Activated CD4-positive, alpha-beta T cell treated with anti-CD3 and anti-CD28 coated beads, Interleukin-10, Interleukin-2, amounts not matched to agents 100 ng/mL and 50 ng/mL, durations not matched to agents 16 hours and 8 hours (primary cell): ENCODE measurements around the gene GABRG3.
"Not testable (repeated sequence)": the region's sequence is repeated elsewhere in the genome, so short reads cannot be mapped to it uniquely, and the experiment has no call there.

Experiments used
- DNase-seq: peaks from one replicate; pipeline ENCODE4 v3.0.0-alpha.2; 2020

Gene GABRG3

DNA sequence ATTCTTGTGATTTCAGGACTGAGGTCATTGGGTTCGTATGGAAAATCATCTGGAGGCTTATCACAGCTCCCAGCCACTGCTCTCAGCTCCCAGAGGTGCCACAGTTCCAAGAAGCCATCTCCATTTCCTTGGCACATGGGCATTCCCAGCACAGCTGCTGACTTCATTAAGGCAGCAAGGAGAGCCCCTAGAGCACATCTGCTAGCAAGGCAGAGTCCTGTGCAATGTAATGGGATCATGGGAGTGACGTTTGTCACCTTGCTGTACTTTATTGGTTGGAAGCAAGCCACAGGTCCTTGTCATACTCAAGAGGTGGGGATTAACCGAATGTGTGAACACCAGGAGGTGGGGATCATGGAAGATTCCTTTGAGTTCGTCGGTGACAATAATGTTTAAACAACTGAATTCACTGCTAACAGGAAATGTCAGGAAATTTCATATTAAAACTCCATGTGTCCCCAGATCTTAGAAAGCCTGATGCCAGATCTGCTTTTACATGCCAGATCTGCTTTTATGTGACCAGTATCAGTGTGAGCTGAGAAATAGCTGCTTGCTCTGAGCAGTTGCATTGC is 148.8 kb downstream of the GABRG3 start:
- DNase-seq, result no peak

DNA sequence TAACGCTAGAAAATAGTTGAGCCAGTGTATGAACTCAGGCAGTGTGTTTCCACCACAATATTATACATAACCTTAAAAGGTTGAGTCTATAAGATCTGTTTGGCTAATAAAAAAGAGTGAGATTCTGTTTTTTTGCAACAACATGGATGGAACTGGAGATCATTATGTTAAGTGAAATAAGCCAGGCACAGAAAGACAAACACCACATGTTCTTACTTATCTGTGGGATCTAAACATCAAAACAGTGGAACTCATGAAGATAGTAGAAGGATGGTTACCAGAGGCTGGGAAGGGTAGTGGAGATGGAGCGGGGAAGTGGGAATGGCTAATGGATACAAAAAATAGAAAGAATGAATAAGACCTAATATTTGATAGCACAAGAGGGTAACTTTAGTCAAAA is 150.7 kb downstream of the GABRG3 start:
- no peak for DNase-seq

DNA sequence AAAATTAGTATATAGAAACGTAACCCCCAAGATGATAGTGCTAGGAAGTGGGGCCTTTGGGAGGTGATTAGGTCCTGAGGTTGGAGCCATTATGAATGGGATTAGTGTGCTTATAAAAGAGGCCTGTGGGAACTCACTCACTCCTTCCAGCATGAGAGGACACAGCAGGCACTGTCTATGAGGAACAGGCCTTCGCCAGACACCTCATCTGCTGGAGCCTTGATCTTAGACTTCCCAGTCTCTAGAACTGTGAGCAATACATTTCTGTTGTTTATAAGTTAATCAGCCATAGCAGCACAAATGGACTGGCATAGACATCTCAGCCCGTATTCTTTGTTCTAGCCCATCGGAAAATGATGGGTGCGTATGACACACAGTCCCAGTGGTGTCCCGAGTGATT is 152.3 kb downstream of the GABRG3 start:
- no peak for DNase-seq

DNA sequence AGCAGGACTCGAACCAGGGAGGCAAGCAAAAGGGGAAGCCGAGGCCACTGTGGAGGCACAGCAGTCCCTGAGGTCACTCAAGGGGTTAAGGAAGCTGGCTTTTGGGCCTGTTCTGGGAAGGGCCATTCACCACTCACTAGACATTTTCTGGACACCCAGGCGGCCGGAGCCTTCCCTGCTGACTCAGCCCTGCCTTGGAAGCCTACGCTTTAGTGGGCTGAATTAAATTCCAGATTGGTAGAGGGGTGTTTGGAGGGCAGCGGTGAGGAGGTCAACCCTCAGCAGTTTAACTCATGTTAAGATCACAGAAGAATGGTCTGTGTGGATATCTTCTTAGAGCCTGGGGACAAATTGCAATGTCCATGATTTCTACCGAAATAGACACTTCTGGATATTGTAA is 152.8 kb downstream of the GABRG3 start:
- DNase-seq, result no peak

DNA sequence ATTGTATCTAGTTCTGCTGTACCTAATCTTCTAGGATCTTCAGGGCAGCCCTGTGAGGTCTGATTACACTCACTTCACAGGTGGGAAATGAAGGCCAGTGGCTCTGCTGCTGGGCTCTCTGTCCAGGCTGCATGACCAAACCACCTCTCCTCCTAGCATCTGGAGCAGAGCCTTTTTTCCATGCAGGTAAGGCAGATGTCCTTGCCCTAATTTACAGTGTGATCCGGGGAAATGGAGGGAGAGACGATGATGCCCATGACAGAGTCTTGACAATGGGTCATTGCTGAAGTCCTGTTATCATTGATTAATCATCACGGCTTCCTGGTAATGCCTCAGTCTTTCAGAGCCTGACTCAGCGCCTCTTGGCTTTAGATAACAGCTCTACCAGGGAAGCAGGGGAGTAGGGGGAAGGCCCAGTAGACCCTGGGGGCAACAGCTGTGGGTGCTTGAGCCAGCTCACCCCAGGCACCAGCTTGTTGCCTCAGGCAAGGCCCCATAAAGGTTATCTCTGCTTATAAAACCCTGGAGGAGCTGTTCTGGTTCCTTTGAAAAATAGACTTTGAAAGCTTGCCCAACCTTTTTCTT is 153.4 kb downstream of the GABRG3 start:
- DNase-seq, result no peak

DNA sequence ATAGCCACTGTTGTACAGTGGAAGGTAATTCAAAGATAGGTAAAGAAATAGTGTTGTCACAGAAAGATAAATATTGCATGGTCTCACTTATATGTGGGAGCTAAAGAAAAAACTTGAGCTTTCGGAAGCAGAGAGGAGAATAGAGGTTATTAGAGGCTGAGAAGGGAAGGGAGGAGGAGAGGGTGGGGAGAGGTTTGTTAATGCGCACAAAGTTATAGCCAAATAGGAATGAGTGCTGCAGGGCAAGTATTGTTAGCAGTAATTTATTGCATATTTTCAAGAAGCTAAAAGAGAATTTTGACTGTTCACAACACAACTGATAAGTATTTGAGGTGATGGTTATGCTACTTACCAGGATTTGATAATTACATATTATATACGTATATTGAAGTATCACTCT is 154.2 kb downstream of the GABRG3 start:
- no peak for DNase-seq

DNA sequence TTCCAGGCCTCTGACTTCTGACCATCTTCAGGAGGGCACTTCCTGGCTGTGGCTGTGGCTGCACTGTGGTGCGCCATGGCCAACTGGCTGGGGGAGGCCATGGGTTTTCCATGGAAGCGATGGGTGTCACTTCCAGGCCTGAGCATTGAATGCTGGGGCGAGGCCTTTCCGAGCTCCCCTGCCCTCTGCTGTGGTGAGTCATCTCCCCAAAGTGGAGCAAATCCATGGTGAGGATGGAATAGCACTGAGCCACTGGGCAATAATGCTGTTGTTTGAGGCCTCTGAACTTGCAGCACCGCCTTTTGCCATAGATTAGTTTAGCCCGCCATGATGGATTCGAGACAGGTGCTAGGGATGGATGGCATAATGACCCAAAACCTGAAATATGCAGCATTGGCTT is 155.5 kb downstream of the GABRG3 start:
- no peak for DNase-seq

DNA sequence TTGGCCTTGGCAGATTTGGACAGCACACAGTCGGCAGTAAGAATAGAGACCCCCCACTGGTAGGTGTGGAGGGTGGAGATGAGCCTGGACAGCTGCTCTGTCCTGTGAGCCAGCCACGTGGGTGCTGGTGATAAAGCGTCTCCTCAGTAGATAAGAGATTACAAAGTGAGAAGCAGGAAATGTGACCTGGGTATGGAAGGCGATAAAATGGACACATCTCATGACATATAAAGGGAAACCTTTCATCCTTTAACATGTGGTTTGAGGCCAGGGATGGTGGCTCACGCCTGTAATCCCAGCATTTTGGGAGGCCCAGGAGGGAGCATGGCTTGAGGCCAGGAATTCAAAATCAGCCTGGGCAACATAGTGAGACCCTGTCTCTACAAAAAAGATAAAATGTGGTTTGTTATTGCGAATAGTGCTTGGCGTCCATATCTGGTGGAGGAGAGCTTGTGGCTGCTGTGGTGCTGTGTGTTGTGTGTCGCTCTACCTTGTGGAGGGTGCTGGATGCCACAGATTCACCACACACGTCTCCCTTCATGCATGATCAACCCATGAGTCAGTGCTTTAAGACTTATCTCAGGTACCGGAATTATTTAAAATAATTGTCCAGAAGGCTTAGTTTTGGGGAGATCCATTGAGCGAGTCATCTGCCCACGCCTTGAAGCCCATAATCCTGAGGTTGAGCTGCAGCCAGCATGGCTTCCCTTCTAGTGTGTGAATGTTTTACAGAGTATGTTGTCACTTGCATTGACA is 157.0 kb downstream of the GABRG3 start:
- DNase-seq, result no peak

DNA sequence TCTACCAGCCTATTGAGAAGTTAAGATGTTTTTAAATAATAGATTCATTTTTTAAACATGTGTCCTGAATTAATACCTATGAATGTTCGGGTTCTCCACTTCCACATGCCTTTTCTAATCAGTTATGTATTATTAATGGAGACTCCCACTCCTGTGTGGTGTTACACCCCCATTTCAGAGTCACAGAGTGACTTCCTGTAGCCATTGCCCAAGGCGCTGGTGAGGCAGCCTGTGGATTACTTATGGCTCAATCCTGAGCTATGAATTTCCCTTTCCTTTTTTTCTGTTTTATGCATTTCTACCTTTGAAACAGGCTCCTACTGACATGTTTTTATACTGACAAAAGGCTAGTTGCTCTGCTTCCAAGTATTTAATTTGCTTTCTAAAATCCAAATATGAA is 162.3 kb downstream of the GABRG3 start:
- DNase-seq, result no peak

DNA sequence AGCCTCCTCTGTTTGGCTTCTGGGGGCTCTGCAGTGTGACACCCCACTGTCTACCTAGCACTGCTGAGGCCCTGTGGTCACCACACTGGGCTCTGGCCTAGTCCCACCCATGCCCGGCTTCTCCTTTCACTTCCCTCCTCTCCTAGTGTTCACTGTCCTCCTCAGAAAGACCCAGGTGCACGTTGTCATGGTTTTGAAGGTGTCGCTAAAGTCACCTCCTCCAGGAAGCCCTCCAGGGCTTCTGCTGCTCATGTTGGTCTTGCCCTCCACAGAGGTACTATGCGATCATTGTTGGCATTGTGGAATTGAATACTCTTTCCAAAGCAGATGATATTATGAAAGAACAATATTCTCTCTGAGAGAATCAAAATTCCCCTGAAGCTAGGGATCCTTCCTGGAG is 163.5 kb downstream of the GABRG3 start:
- DNase-seq, result no peak

DNA sequence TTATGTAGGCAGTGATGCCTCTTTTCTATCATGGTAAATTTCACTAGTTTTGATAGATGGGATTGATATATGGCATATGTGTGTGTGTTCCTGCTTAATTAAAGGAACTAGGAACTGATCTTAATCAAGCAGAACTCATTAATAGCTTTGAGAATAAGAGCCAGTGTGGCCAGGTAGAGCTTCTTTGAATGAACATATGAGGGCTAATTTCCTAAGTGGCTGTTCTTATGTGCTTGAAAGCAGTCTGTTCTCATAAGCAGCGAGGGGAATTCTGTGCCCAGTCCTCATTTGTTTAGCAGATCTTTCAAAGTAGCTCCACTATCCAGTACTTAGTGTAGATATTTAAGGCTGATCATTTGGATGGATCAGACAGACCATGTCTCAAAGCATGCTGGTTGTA is 164.2 kb downstream of the GABRG3 start:
- DNase-seq, result no peak

DNA sequence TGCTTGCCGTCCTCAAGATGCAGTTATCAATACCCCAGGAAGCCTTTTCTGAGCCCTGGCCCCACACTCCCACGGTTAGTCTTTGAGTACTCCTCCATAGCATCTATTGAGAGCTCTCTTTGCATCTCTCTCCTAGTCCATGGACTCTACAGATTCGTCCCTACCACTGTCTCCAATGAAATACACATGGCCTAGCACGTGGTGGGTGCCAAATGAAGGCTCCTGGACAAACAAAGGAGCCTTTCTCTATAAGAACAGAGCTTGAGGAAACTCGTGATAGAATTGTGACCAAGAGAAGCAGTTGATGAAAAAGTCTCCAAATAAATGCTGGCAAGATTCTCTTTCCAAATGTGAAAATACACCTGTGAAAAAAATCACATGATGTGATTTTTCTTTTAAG is 166.1 kb downstream of the GABRG3 start:
- DNase-seq, result no peak

DNA sequence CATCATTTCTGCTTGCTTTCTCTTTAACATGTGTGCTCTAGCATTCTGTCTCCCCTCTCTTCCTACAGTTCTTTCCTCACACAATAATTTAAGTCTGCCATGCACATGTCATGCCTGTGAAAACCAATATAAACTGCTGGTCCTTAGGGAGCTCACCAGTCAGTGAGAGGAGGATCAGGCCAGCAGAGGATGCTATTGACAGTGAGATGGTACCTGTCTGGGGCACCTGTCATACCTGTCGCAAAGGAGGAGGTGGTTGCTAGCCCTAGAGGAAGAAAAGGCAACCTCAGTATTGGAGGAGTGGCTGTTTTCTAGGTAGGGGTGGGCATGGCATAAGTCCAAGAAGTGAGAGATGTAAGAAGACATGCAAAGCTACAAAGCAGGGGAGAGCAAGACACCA is 194.6 kb downstream of the GABRG3 start:
- no peak for DNase-seq

DNA sequence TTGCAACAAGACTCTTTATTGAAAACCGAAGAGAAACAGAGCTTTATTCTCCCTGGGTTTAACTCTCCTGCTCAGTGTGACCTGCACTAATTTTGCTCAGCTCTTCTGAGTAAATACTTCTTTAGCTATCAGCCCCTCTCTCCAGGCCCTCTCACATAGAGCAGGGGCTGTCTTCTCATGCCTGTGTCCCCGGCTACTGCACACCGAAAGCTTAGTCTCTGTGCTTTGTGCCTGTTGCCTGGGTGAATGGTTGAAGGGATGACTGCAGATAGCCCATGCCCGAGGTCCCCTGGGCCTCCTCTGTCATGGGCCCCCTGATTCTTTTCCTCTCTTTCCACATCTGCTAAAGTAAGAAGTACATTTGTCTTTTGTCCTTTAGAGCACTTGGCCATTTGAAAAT is 195.9 kb downstream of the GABRG3 start:
- no peak for DNase-seq

DNA sequence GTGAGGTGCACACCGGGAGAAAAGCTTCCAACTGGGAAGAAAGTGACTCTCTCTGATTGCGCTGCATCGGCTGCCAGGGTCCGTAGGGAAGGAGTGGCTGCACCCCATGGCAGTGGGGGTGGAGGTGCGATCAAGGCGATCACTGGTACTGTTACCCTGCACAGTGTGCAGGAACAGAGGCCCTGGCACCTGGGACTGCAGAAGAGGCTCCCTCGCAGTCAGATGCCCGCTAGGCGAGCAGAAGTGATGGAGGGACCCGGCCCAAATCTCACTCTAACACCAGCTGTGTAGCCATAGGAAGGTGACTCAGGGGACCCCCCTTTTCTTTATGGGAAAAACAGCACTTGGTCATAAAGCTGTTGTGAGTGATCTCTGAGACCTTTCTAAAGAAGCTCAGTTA is 196.8 kb downstream of the GABRG3 start:
- no peak for DNase-seq

DNA sequence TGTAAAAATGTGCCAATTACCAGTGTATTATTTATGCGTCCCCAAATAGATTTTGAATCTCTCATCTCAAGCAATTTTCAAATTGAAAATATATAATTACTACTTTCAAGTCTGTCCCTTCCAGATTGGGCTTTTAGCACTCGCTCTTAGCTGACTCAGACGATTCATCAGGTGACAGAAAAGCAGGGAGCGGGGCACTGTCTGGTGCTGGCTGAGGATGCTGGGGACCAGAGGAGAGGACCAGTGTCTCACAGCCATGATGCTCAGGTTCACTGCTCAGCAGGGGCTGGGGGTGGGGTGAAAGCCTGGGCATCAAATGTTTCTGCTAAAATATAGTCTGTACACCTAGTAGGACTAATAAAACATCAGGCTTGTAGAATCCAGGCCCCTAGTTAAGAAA is 199.9 kb downstream of the GABRG3 start:
- no peak for DNase-seq

DNA sequence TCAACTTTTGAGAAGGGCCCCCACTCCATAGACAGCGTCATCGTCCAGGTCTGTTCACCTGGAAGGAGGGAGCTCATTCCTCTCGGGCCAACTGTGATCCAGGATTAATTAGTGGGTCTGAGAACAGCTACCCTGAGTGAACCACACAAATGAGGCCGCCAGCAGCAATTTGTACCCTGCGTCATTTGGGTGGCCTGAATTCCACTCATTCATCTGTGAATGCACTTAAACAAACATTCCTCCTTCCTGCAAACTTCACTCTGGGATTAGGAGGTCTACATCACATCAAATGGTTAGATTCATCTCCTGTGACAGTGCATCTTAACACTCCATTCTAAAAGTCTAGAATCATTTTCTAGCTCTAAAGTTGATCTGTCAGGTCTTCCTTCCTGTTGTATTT is 201.8 kb downstream of the GABRG3 start:
- DNase-seq, result no peak

DNA sequence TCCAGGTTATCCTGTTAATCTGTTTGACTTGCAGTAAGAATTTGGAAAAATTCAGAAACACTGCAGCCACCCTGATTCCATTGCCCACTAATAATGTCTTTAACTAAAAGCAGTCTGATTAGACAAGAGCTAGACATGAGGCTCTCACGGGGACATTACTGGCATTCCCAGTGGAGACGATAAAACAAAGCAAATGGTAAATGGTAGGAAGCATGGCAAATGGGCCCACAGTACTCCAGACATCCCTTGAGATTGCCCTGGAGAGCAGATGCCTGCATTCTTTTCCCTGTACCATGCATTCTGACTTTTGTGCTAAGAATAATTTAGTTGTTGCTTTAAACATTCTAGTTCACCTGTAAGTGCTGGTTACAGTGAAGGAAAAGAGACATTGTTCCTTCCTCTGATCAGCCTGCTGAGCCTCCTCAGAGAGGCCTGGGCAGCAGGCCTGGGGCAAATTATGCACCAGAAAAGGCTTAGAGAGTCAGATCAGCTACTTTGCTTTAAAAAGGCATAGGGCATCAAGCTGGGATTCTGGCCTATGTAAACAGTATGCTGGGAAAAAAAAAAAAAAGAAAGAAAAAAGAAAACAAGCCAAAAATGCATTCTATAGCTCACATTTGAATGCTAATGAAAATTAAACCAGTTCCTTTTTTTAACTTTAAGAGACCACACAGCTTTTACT is 204.6 kb downstream of the GABRG3 start:
- DNase-seq, result no peak

DNA sequence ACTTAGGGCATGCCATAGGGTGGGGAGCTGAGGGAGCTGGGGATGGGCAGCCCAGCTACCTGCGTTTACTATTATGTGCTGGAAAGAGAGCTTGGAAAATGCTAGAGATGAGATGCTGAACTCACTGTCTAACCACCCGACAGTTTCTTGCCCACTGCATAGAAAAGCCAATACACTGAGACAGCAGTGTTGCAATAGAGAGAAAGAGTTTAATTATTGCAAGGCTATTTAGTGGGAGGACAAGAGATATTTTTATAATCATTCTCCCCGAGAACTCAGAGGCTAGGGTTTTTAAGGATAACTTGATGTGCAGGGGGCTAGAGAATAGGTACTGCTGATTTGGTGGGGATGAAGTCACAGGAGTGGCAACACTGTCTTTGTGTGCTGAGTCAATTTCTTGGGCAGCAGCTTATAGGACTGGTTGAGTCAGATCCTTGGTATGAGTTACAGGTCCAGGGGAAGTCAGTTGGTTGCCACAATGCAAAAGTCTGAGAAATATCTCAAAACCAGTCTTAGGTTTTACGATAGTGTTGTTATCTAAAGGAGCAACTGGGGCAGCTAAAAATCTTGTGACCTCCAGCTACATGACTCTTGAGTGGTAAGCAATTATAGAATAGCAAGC is 205.9 kb downstream of the GABRG3 start:
- DNase-seq, result no peak

DNA sequence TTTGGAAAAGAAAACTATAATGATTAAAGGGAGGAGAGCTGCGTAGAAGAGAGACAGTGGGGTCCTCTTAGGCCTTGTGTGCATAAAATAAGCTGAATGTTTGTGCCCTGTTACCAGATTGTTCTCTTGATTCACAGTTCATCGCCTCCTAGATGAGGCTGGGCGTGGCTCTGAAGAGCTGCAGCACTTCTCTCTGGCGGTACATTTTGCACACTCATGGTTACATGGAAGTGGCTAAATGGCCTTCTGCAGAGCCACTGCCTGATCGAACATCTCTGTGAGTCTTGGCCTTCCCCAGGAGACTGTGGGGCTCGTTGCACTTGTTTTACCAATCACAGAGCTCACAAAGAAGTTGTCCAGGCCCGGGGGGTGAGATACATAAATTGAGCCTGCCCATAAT is 208.8 kb downstream of the GABRG3 start:
- DNase-seq, result no peak

DNA sequence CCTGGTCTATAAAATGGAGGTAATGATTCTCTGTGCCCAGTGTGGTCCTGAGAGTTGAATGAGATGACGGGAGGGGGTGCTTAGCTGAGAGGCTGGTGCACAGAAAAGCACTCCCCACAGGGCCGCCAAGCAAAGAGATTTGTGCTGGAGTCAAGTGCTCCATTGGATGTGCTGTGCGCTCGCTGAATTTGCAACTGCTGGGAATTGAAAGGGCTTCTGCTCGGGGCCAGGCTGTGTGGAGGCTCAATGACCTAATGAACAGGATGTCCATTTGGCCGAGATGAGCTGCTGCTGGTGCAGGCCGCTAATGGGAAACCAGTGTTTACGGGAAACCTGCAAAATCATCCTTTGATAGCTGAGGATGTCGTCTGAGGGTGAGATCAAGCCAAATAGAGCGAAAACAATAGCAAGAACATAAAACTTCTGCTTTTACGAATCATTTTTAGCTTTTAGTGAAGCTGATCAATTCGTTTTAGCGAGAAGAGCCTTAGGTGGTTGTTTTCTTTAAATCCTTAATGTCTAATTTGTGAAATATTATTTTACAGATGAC is 211.7 kb downstream of the GABRG3 start:
- DNase-seq, result no peak

DNA sequence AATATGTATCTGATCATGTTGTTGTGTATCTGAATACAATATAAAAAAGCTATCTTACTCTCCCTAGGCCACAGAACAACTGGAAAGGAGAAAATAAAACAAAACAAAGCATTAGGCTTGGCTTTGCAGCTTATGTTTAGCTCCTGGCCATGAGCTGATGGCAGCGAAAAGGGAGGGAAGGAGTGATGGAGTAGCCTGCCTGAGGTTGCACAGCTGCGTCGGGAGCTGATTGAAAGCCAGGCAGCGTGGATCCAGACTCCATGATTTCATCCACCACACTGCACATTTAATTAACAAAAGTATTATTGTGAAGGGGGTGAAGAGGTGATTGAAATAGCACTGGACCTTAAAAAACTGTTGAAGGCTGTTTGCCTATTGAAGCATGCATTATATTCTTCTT is 212.2 kb downstream of the GABRG3 start:
- DNase-seq, result no peak

DNA sequence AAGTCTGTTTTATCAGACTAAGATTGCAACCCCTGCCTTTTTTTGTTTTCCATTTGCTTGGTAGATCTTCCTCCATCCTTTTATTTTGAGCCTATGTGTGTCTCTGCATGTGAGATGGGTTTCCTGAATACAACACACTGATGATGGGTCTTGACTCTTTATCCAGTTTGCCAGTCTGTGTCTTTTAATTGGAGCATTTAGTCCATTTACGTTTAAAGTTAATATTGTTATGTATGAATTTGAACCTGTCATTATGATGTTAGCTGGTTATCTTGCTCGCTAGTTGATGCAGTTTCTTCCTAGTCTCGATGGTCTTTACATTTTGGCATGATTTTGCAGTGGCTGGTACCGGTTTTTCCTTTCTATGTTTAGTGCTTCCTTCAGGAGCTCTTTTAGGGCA is 220.5 kb downstream of the GABRG3 start:
- not testable (repeated sequence) for DNase-seq
